IMR-90 (cell line): ENCODE data around the gene COL20A1. TPM values are rescaled to one million over a fixed set of nuclear protein-coding genes. Genes with fewer than 3 reads are reported as not detected.

Experiments used
- ATAC-seq: fragments of 200-7000 bp; cut with Tn5 transposase; 2 replicates; pipeline ENCODE4 v1.9.1; 2020; ENCODE audit warnings: low read depth, mild to moderate bottlenecking, moderate library complexity
- BruUV-seq: library from RNA; stranded (reverse); fragments of 400-500 nt; replicated peaks from 2 replicates; lab custom pipeline; 2021; lab: Mats Ljungman, UMichigan
- CTCF ChIA-PET: fragments of 300-600 bp; formaldehyde crosslinking; extraction: SDS; loops from one replicate; lab custom pipeline; 2021; ENCODE audit warnings: antibody characterized with exemption; lab: Yijun Ruan, JAX
- POLR2A ChIA-PET: fragments of 300-600 bp; sonication (Branson Sonifier 250); formaldehyde crosslinking; loops from one replicate; lab custom pipeline; 2022; ENCODE audit warnings: antibody characterized with exemption; ENCODE audit not compliant: unreplicated experiment; lab: Charles Lee
- DNase-seq: peaks from one replicate; pipeline ENCODE4 v3.0.0; 2013
- H2AFZ ChIP-seq: replicated peaks from 2 replicates; pipeline ENCODE3; 2013; ENCODE audit warnings: low read length, mild to moderate bottlenecking; ENCODE audit not compliant: poor library complexity
- H2AK5ac ChIP-seq: 2 replicates; pipeline ENCODE4 v1.6.1; 2013; ENCODE audit warnings: low read depth, low read length, inconsistent platforms
- H2AK9ac ChIP-seq: replicated peaks from 2 replicates; pipeline ENCODE3; 2013; ENCODE audit warnings: mild to moderate bottlenecking, low read depth, low read length, moderate library complexity; ENCODE audit not compliant: poor library complexity
- H2BK120ac ChIP-seq: 2 replicates; pipeline ENCODE4 v1.6.1; 2013; ENCODE audit warnings: low read depth, low read length, inconsistent platforms
- H2BK15ac ChIP-seq: 3 replicates; pipeline ENCODE4 v1.6.1; 2013; ENCODE audit warnings: low read depth, low read length, inconsistent platforms
- H2BK20ac ChIP-seq: 2 replicates; pipeline ENCODE4 v1.6.1; 2013; ENCODE audit warnings: low read depth, mild to moderate bottlenecking, inconsistent platforms, low read length, moderate library complexity
- H2BK5ac ChIP-seq: 2 replicates; pipeline ENCODE4 v1.6.1; 2013; ENCODE audit warnings: mild to moderate bottlenecking, low read depth, low read length, inconsistent platforms; ENCODE audit not compliant: poor library complexity, severe bottlenecking
- H3K14ac ChIP-seq: replicated peaks from 2 replicates; pipeline ENCODE4 v1.6.1; 2013; ENCODE audit warnings: low read depth, low read length, inconsistent platforms
- H3K18ac ChIP-seq: 2 replicates; pipeline ENCODE4 v1.6.1; 2013; ENCODE audit warnings: low read depth, low read length, control low read depth
- H3K23ac ChIP-seq: 2 replicates; pipeline ENCODE4 v1.6.1; 2013; ENCODE audit warnings: low read depth, low read length, inconsistent platforms
- H3K27ac ChIP-seq: 2 replicates; pipeline ENCODE4 v1.5.1; 2013; ENCODE audit warnings: mild to moderate bottlenecking, control low read depth, low read length; ENCODE audit not compliant: insufficient read depth
- H3K27me3 ChIP-seq: 2 replicates; pipeline ENCODE4 v1.6.1; 2013; ENCODE audit warnings: low read length; ENCODE audit not compliant: control insufficient read depth, insufficient read depth
- H3K36me3 ChIP-seq: 2 replicates; pipeline ENCODE4 v1.6.1; 2013; ENCODE audit warnings: low read length, mixed read lengths; ENCODE audit not compliant: control insufficient read depth, insufficient read depth
- H3K4ac ChIP-seq: 2 replicates; pipeline ENCODE4 v1.6.1; 2013; ENCODE audit warnings: low read depth, low read length, inconsistent platforms
- H3K4me1 ChIP-seq: 2 replicates; pipeline ENCODE4 v1.6.1; 2013; ENCODE audit warnings: low read length, mixed read lengths; ENCODE audit not compliant: control insufficient read depth, insufficient read depth
- H3K4me2 ChIP-seq: 2 replicates; pipeline ENCODE4 v1.6.1; 2013; ENCODE audit warnings: low read depth, mild to moderate bottlenecking, control low read depth, low read length, moderate library complexity
- H3K4me3 ChIP-seq: 2 replicates; pipeline ENCODE4 v1.5.1; 2013; ENCODE audit warnings: low read depth, mild to moderate bottlenecking, control low read depth, low read length, moderate library complexity; ENCODE audit not compliant: insufficient read depth
- H3K56ac ChIP-seq: 2 replicates; pipeline ENCODE4 v1.6.1; 2013; ENCODE audit warnings: low read length, inconsistent platforms; ENCODE audit not compliant: insufficient read depth; ENCODE audit errors: extremely low read depth
- H3K79me1 ChIP-seq, 2 experiments: 2 replicates each; pipeline ENCODE4 v1.6.1; 2013; ENCODE audit warnings: low read length in 2 of 2, inconsistent platforms in 1 of 2, low read depth in 1 of 2
- H3K9ac ChIP-seq: 2 replicates; pipeline ENCODE4 v1.6.1; 2013; ENCODE audit warnings: low read depth, low read length, control low read depth
- H3K9me1 ChIP-seq: 2 replicates; pipeline ENCODE4 v1.6.1; 2013; ENCODE audit warnings: low read length, inconsistent platforms; ENCODE audit not compliant: insufficient read depth
- H3K9me3 ChIP-seq: 2 replicates; pipeline ENCODE4 v1.6.1; 2013; ENCODE audit warnings: low read length; ENCODE audit not compliant: control insufficient read depth, insufficient read depth
- H4K20me1 ChIP-seq: 2 replicates; pipeline ENCODE4 v1.6.1; 2013; ENCODE audit warnings: low read length, inconsistent platforms; ENCODE audit not compliant: insufficient read depth
- H4K5ac ChIP-seq: 2 replicates; pipeline ENCODE4 v1.6.1; 2013; ENCODE audit warnings: mild to moderate bottlenecking, low read depth, low read length, control low read depth
- H4K8ac ChIP-seq, 2 experiments: 2 replicates each; pipeline ENCODE4 v1.6.1; 2013; ENCODE audit warnings: low read depth in 2 of 2, low read length in 2 of 2, control low read depth in 1 of 2, inconsistent platforms in 1 of 2
- H4K91ac ChIP-seq: 2 replicates; pipeline ENCODE4 v1.6.1; 2013; ENCODE audit warnings: low read depth, low read length, inconsistent platforms; ENCODE audit not compliant: insufficient read depth
- BHLHE40 ChIP-seq: fragments of 150-350 bp; IDR thresholded peaks from 2 replicates; pipeline ENCODE4 v1.6.1; 2016; ENCODE audit warnings: mild to moderate bottlenecking, low read depth, low read length
- FOS ChIP-seq: fragments of 150-350 bp; IDR thresholded peaks from 2 replicates; pipeline ENCODE4 v1.6.1; 2016; ENCODE audit warnings: low read depth, low read length
- MAFK ChIP-seq: IDR thresholded peaks from 2 replicates; pipeline ENCODE4 v1.6.1; 2012; ENCODE audit warnings: low read depth, low read length, improper control_type of control experiment
- RFX5 ChIP-seq: IDR thresholded peaks from 2 replicates; pipeline ENCODE4 v1.8.0; 2012; ENCODE audit warnings: low read depth, mild to moderate bottlenecking, low read length, moderate library complexity
- WGBS, 2 experiments: methylation state at CpG; one replicate each; pipeline versions ENCODE4 v1.1.5 to v1.1.7; 2013; ENCODE audit warnings: missing lambda C conversion rate in 2 of 2; ENCODE audit not compliant: insufficient read length in 1 of 2; ENCODE audit errors: extremely low coverage in 2 of 2; 5-methylcytosine and 5-hydroxymethylcytosine counted together
- dilution Hi-C: fragments of 300-500 bp; cut with HindIII; formaldehyde crosslinking; loops from one replicate; pipeline ENCODE4 v1.14.3; 2018; ENCODE audit warnings: low sequenced_read_pairs; ENCODE audit not compliant: unreplicated experiment
- in situ Hi-C: fragments of 300-500 bp; cut with MboI; formaldehyde crosslinking; loops from 3 replicates; pipeline ENCODE4 v1.14.3; 2019; ENCODE audit warnings: low sequenced_read_pairs, inconsistent platforms, mixed read lengths
- intact Hi-C: fragments of 100-400 bp; cut with micrococcal nuclease; formaldehyde crosslinking; loops from 2 replicates; pipeline ENCODE4 v1.10.0; 2022
- polyA plus RNA-seq, 3 experiments: library from polyadenylated mRNA; depleted of rRNA; stranded (reverse); fragments of >200 nt; gene quantifications; 2 replicates each; pipeline ENCODE4 v1.2.3, GENCODE V29; 2012; ENCODE audit warnings: low replicate concordance in 1 of 3
- total RNA-seq: library from RNA; depleted of rRNA; stranded (reverse); fragments of >200 nt; gene quantifications from 2 replicates; pipeline ENCODE4 v1.2.3, GENCODE V29; 2012

Gene COL20A1
- total and polyA plus RNA-seq, 2 of the 4 experiments (the other 2 are of a cell fraction): not detected

GRCh38 chr20:63336232-63336752 is 43.3 kb downstream of the COL20A1 start:
- ATAC-seq (no peak), DNase-seq (no peak)
- in situ Hi-C loops (no loop called here), dilution Hi-C loops (no loop called here), intact Hi-C loops (no loop called here)
- no peak overlapping the region for H4K8ac ChIP-seq
- no peak overlapping the region for H2BK15ac ChIP-seq
- WGBS, 2 experiments: 89% methylated on average over 18 of the region's 29 CpGs; no CpG with 5 or more reads in 1 of the 2 experiments
- no peak overlapping the region for H2AFZ ChIP-seq
- H2BK120ac ChIP-seq: no peak overlapping the region
- TF ChIP-seq RFX5 (no peak), FOS (no peak), MAFK (no peak), BHLHE40 (no peak)
- H4K5ac ChIP-seq: no peak overlapping the region
- no peaks in the 10 kb centered on the region for H3K36me3 ChIP-seq
- H2BK20ac ChIP-seq: no peak overlapping the region
- no peaks in the 10 kb centered on the region for H4K20me1 ChIP-seq
- no peak overlapping the region for H3K4me3 ChIP-seq
- no peaks in the 10 kb centered on the region for H3K4me1 ChIP-seq
- ChIA-PET CTCF (no interaction called here), POLR2A (no interaction called here)
- H3K9ac ChIP-seq: no peak overlapping the region
- no peak overlapping the region for H3K4ac ChIP-seq
- H2AK5ac ChIP-seq: no peak overlapping the region
- H3K27me3 ChIP-seq: peaks cover 16% of the 10 kb centered on the region
- no peak overlapping the region for H4K91ac ChIP-seq
- H3K14ac ChIP-seq: no peak overlapping the region
- no peak overlapping the region for H3K18ac ChIP-seq
- no peaks in the 10 kb centered on the region for H3K9me1 ChIP-seq
- no peak overlapping the region for H2BK5ac ChIP-seq
- H3K79me1 ChIP-seq: no peaks in the 10 kb centered on the region
- no peak overlapping the region for H3K4me2 ChIP-seq
- H2AK9ac ChIP-seq: no peak overlapping the region
- peaks cover 6% of the 10 kb centered on the region for H3K9me3 ChIP-seq
- no peak overlapping the region for H3K56ac ChIP-seq
- no peak overlapping the region for H3K23ac ChIP-seq
- no TSS peak for BruUV-seq
- no peak overlapping the region for H3K27ac ChIP-seq
